Measurements from ENCODE around the gene C2CD2. TPM values are rescaled to one million over a fixed set of nuclear protein-coding genes. Genes with fewer than 3 reads are reported as not detected.

Gene C2CD2
- total RNA-seq, 2 experiments from 2014 or later, result 6.2 to 7.1 TPM

DNA sequence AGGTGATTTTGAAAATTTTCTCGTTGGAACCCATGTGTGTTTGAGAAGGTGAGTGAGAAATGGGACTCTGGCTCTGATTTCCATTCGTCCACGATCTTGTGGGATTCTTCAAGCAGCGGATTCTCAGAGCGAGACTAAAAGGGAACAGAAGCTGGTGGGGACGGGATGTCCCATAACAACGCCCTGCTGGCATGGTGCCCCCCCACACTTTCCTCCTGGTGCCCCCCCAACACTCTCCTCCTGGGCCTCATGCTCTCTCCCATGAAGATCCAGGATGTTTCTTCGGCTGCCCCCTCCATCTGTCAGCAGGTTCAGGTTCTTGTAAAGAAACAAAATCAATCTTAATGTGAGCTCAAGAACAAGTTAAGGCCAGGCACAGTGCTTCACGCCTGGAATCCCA is 103.7 kb downstream of the C2CD2 start:
- Mint-ChIP-seq H3K9me3 (no peaks in the 10 kb centered on the region), H3K27ac (no peak overlapping the region), H3K4me3 (no peak overlapping the region), H3K4me1 (ENCODE audit: low read depth) (no peaks in the 10 kb centered on the region), H3K36me3 (ENCODE audit: low read depth) (peaks cover 15% of the 10 kb centered on the region), H3K27me3 (no peaks in the 10 kb centered on the region)
- intact Hi-C loops (cut with micrococcal nuclease), result no loop called here
- ATAC-seq (no peak), DNase-seq (no peak)
- TF ChIP-seq, protein P1, sequence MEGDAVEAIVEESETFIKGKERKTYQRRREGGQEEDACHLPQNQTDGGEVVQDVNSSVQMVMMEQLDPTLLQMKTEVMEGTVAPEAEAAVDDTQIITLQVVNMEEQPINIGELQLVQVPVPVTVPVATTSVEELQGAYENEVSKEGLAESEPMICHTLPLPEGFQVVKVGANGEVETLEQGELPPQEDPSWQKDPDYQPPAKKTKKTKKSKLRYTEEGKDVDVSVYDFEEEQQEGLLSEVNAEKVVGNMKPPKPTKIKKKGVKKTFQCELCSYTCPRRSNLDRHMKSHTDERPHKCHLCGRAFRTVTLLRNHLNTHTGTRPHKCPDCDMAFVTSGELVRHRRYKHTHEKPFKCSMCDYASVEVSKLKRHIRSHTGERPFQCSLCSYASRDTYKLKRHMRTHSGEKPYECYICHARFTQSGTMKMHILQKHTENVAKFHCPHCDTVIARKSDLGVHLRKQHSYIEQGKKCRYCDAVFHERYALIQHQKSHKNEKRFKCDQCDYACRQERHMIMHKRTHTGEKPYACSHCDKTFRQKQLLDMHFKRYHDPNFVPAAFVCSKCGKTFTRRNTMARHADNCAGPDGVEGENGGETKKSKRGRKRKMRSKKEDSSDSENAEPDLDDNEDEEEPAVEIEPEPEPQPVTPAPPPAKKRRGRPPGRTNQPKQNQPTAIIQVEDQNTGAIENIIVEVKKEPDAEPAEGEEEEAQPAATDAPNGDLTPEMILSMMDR (IDR thresholded peaks at IDR 0.05), result no peak
- CTCF ChIA-PET, result no interaction called here
- POLR2A ChIA-PET, result no interaction called here

DNA sequence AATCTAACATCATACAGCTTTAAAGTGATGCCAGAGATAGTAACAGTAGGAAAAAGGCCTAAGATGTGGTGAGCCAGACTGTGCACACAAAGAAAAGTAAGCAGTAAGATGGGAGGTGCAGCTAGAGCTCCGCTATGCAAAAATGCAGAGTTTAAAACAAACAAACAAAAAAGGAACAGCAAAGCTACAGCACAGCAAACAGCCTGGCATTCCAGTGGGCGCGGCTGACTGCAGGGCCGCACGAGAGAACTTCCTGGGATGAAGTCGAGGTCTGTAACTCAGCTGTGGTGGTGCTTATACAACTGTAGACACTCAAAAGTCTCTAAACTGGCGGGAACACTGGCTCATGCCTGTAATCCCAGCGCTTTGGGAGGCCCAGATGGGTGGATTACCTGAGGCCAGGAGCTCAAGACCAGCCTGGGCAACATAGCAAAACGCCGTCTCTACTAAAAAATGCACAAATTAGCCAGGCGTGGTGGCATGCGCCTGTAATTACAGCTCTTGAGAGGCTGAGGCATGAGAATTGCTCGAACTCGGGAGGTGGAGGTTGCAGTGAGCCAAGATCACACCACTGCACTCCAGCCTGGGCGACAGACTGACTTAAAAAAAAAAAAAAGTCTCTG is 104.7 kb downstream of the C2CD2 start:
- Mint-ChIP-seq H3K27me3 (no peaks in the 10 kb centered on the region), H3K27ac (no peak overlapping the region), H3K4me3 (no peak overlapping the region), H3K9me3 (no peaks in the 10 kb centered on the region), H3K4me1 (ENCODE audit: low read depth) (no peaks in the 10 kb centered on the region), H3K36me3 (ENCODE audit: low read depth) (peaks cover 7% of the 10 kb centered on the region)
- ATAC-seq (no peak), DNase-seq (no peak)
- TF ChIP-seq, protein P1 (IDR thresholded peaks at IDR 0.05), result no peak
- CTCF ChIA-PET, result interaction anchor here (0.7 kb wide), 1 partner anchor 35 kb away, joined by 3 read pairs; no protein-coding TSS in a partner anchor
- intact Hi-C loops (cut with micrococcal nuclease), result no loop called here
- POLR2A ChIA-PET, result interaction anchor here (0.6 kb wide), 1 partner anchor 56 kb away, joined by 3 read pairs; no protein-coding TSS in a partner anchor

DNA sequence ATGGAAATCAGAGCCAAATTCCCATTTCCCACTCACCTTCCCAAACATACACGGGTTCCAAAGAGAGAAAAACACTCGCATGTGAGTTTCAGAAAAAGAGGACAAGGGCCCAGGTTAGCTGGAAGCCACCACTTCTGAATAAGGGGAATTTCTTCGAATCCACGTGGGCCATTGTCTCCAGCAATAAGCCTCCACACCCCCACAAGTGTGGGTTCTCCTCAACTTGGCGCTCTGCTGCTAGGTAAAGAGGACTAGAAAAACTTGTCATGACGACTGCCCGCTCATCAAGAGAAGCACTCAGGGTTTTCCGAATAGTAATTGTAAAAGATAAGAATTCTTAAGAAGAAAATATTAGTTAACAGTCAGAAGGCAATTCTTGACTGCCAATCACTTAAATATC is 105.3 kb downstream of the C2CD2 start:
- DNase-seq (no peak), ATAC-seq (no peak)
- ChIA-PET POLR2A (no interaction called here), CTCF (no interaction called here)
- H3K36me3 Mint-ChIP-seq (ENCODE audit: low read depth), result peaks cover 7% of the 10 kb centered on the region
- no peak overlapping the region for H3K27ac Mint-ChIP-seq
- no peaks in the 10 kb centered on the region for H3K4me1 Mint-ChIP-seq (ENCODE audit: low read depth)
- H3K27me3 Mint-ChIP-seq, result no peaks in the 10 kb centered on the region
- intact Hi-C loops (cut with micrococcal nuclease), result no loop called here
- TF ChIP-seq, protein P1 (IDR thresholded peaks at IDR 0.05), result no peak
- no peaks in the 10 kb centered on the region for H3K9me3 Mint-ChIP-seq
- H3K4me3 Mint-ChIP-seq, result no peak overlapping the region

DNA sequence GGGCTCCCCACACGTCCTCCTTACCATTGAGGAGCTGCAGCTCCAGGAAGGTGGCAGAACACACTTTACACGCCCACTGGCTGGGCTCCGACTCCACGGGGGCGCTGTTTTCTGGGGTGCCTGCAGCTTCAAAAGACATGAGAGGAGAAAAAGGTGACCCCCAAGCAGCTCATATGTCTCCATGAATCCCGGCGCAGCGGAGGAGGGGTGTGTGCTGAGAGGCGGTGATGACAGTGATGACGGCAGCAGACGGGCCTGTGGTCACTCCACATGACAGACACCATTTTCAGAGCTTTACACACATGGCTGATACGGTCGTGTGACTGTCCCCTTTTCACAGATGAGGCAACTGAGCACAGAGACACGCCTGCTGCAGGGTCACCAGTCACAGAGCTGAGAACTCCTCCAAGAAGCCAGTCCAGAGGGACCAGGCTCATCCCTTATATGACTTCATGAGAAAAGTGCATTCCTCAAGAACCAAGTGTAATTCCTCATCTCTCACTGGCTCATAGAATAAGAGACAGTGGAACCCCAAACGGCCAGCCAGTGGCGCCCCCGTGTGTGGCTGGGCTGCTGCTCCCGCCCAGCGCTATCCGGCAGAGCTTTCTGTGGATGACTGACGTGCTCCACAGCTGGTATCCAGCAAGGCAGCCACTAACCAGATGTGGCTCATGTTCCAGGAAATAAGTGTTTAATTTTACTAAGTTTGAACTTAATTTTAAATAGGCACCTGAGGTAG is 106.6 kb downstream of the C2CD2 start:
- intact Hi-C loops (cut with micrococcal nuclease), result no loop called here
- H3K27ac Mint-ChIP-seq, result no peak overlapping the region
- POLR2A ChIA-PET, result no interaction called here
- no peaks in the 10 kb centered on the region for H3K27me3 Mint-ChIP-seq
- TF ChIP-seq, protein P1 (IDR thresholded peaks at IDR 0.05), result no peak
- ATAC-seq (no peak), DNase-seq (no peak)
- no peaks in the 10 kb centered on the region for H3K4me1 Mint-ChIP-seq (ENCODE audit: low read depth)
- CTCF ChIA-PET, result no interaction called here
- H3K36me3 Mint-ChIP-seq (ENCODE audit: low read depth), result peaks cover 9% of the 10 kb centered on the region
- no peak overlapping the region for H3K4me3 Mint-ChIP-seq
- no peaks in the 10 kb centered on the region for H3K9me3 Mint-ChIP-seq

DNA sequence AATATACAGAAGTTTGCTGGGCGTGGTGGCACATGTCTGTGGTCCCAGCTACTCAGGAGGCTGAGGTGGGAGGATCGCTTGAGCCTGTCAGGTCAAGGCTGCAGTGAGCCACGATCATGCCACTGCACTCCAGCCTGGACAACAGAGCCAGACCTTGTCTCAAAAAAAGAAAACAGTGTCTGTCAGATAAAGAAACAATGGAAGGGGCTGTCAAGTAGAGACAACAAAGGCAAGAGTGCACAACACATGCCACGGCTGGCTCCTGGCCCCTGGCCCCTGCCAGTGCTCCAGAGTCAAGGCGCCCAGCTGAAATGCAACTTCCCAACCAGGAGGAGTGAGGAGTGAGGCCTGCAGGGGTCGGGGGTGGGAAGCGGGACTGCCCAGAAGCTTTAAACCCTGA is 107.3 kb downstream of the C2CD2 start:
- ChIA-PET POLR2A (interaction anchor here (0.6 kb wide), 1 partner anchor 177 kb away, joined by 3 read pairs; no protein-coding TSS in a partner anchor), CTCF (no interaction called here)
- TF ChIP-seq, protein P1 (IDR thresholded peaks at IDR 0.05), result no peak
- H3K27ac Mint-ChIP-seq, result no peak overlapping the region
- no peak for ATAC-seq
- DNase-seq, result no peak
- no peaks in the 10 kb centered on the region for H3K4me1 Mint-ChIP-seq (ENCODE audit: low read depth)
- H3K9me3 Mint-ChIP-seq, result no peaks in the 10 kb centered on the region
- peaks cover 13% of the 10 kb centered on the region for H3K36me3 Mint-ChIP-seq (ENCODE audit: low read depth)
- no peaks in the 10 kb centered on the region for H3K27me3 Mint-ChIP-seq
- no peak overlapping the region for H3K4me3 Mint-ChIP-seq
- intact Hi-C loops (cut with micrococcal nuclease), result no loop called here
